IPS-20b (cell line): Measurements from ENCODE around the gene ITGAX.
"Not testable (repeated sequence)": the region's sequence is repeated elsewhere in the genome, so short reads cannot be mapped to it uniquely, and the experiment has no call there.

Experiments
- H3K27ac ChIP-seq: one replicate; pipeline ENCODE4 v1.5.1; 2013; ENCODE audit warnings: low read length
- H3K27me3 ChIP-seq: 2 replicates; pipeline ENCODE4 v1.6.1; 2013; ENCODE audit warnings: mild to moderate bottlenecking, low read length, inconsistent platforms; ENCODE audit not compliant: insufficient read depth
- H3K36me3 ChIP-seq: 2 replicates; pipeline ENCODE4 v1.6.1; 2013; ENCODE audit warnings: low read depth, mild to moderate bottlenecking, inconsistent platforms, low read length, moderate library complexity; ENCODE audit not compliant: insufficient read depth
- H3K4me1 ChIP-seq: 2 replicates; pipeline ENCODE4 v1.6.1; 2013; ENCODE audit warnings: mild to moderate bottlenecking, control low read depth, inconsistent platforms, low read length, moderate library complexity; ENCODE audit not compliant: insufficient read depth
- H3K4me3 ChIP-seq: 2 replicates; pipeline ENCODE4 v1.5.1; 2013; ENCODE audit warnings: mild to moderate bottlenecking, low read length, inconsistent platforms
- H3K9ac ChIP-seq: 2 replicates; pipeline ENCODE4 v1.6.1; 2013; ENCODE audit warnings: low read depth, mild to moderate bottlenecking, inconsistent platforms, low read length, moderate library complexity
- H3K9me3 ChIP-seq: 2 replicates; pipeline ENCODE4 v1.6.1; 2013; ENCODE audit warnings: mild to moderate bottlenecking, low read depth, low read length, inconsistent platforms; ENCODE audit not compliant: insufficient read depth

The ITGAX gene

DNA sequence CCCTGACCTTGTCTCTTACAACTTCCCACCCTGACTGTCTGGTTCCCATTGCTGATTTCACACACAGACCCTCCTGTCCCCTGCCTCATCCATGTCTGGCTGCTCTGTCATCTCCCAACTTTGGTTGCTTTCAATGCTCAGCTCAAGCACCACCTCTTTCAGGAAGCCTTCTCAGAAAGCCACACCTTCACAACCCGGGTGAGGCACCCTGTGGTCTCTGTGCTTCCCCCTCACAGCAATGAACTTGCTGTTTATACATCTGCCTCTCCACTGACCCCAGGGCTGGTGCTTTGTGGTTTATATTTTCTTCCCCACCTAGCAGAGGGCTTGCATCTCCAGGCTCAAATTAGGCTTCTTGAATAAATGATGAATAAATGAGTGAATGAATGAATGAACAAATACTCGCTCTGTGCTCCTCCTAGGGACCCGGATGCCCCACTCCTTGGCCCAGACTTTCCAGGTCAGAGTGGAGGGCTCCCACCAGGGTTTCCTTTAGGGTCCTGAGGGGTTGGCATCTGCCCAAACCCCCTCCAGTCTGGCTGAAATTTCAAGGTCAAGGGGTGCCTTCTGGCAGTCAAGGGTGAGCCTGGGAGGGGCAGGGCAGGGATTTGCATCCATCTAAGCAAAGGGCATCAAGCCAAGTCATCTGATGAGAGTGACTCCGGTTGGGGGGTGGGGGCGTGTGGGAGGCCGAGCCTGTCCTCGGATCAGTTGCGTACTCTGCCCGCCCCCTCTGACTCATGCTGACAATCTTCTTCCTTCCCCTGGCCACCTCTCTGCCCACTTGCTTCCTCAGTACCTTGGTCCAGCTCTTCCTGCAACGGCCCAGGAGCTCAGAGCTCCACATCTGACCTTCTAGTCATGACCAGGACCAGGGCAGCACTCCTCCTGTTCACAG lies at the start of gene ITGAX:
ITGAX (plus strand) TSS at position 783 of the 898 bp plus-strand sequence; CDS start at position 862, 79 bp downstream.
- no peaks in the 10 kb centered on the region for H3K36me3 ChIP-seq
- H3K9me3 ChIP-seq = no peaks in the 10 kb centered on the region
- no peaks in the 10 kb centered on the region for H3K27me3 ChIP-seq
- H3K4me3 ChIP-seq = no peak within 1 kb of the TSS
- H3K9ac ChIP-seq = no peak within 1 kb of the TSS
- no peaks in the 10 kb centered on the region for H3K4me1 ChIP-seq
- H3K27ac ChIP-seq = no peak within 1 kb of the TSS

DNA sequence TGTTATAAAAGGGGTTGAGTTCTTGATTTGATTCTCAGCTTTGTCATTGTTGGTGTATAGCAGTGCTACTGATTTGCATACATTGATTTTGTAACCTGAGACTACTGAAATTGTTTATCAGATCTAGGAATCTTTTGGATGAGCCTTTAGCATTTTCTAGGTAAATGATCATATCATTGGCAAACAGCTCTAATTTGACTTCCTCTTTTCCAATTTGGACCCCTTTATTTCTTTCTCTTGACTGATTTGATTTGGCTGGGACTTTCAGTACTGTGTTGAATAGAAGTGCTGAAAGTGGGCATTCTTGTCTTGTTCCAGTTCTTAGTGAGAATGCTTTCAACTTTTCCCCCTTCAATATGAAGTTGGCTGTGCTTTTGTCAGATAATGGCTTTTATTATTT lies 49.8 kb upstream of the ITGAX start:
- Histone ChIP-seq H3K9ac (no peak overlapping the region), H3K27me3 (no peaks in the 10 kb centered on the region), H3K4me3 (no peak overlapping the region), H3K4me1 (no peaks in the 10 kb centered on the region), H3K36me3 (no peaks in the 10 kb centered on the region), H3K9me3 (no peaks in the 10 kb centered on the region), H3K27ac (no peak overlapping the region)

DNA sequence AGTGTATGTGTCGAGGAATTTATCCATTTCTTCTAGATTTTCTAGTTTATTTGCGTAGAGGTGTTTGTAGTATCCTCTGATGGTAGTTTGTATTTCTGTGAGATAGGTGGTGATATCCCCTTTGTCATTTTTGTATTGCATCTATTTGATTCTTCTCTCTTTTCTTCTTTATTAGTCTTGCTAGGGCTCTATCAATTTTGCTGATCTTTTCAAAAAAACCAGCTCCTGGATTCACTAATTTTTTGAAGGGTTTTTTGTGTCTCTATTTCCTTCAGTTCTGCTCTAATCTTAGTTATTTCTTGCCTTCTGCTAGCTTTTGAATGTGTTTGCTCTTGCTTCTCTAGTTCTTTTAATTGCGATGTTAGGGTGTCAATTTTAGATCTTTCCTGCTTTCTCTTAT lies 46.6 kb upstream of the ITGAX start:
- H3K9me3 ChIP-seq, H3K36me3 ChIP-seq, H3K27ac ChIP-seq, H3K4me1 ChIP-seq, H3K27me3 ChIP-seq, H3K4me3 ChIP-seq, H3K9ac ChIP-seq: not testable (repeated sequence)

DNA sequence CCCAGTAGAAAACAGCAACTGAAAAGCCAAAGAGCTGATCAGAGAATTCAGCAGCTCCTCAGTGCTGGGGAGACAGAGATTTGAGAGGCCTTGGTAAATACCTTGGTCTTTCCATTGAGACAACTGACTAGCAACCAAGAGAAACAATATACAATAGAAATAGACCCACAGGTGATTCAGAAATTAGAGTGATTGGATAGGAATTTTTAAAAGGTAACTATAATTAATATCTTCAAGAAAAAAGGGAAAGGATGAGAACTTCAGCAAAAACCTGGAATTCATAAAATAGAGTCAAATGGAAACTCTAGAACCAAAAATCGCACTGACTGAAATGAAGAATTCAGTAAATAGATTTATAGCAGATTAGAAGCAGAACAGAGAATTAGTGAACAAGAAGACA lies 32.5 kb upstream of the ITGAX start:
- Histone ChIP-seq H3K4me3 (no peak overlapping the region), H3K36me3 (no peaks in the 10 kb centered on the region), H3K9me3 (peaks cover 16% of the 10 kb centered on the region), H3K27me3 (no peaks in the 10 kb centered on the region), H3K27ac (no peak overlapping the region), H3K4me1 (no peaks in the 10 kb centered on the region), H3K9ac (no peak overlapping the region)

DNA sequence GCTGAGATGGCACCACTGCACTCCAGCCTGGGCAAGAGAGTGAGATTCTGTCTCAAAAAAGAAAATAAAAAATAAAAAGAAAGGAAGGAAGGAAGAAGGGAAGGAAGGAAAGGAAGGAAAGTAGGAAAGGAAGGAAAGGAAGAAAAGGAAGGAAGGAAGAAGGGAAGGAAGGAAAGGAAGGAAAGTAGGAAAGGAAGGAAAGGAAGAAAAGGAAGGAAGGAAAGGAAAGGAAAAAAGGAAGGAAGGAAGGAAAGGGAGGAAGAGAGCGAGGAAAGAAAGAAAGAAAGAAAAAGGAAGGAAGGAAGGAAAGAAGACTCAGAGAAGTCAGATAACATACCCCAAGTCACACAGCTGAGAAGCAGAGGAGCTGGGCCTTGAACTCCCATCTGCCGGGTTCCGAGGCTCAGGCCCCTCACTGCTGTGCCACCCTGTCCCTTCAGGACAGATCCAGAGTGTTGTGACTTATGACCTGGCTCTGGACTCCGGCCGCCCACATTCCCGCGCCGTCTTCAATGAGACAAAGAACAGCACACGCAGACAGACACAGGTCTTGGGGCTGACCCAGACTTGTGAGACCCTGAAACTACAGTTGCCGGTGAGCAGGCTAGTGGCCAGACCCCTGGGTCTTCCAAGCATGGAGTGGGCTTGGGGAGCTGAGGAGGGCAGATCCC lies 30.9 kb upstream of the ITGAX start:
- no peaks in the 10 kb centered on the region for H3K36me3 ChIP-seq
- H3K27ac ChIP-seq = no peak overlapping the region
- H3K4me3 ChIP-seq = no peak overlapping the region
- peaks cover 16% of the 10 kb centered on the region for H3K9me3 ChIP-seq
- H3K4me1 ChIP-seq = no peaks in the 10 kb centered on the region
- H3K9ac ChIP-seq = no peak overlapping the region
- H3K27me3 ChIP-seq = peaks cover under 1% of the 10 kb centered on the region

DNA sequence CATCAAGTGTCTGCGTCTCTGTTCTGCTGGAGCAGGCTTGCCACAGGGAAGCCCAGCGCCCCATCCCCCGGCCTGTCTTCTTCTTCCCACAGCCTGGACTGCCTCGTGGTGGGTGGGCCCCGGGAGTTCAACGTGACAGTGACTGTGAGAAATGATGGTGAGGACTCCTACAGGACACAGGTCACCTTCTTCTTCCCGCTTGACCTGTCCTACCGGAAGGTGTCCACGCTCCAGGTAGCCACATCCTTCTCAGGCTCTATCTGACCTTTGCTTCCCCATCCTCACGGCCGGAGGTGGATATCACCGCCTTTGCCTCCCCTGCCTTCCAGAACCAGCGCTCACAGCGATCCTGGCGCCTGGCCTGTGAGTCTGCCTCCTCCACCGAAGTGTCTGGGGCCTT lies 29.8 kb upstream of the ITGAX start:
- peaks cover 16% of the 10 kb centered on the region for H3K9me3 ChIP-seq
- peaks cover 12% of the 10 kb centered on the region for H3K27me3 ChIP-seq
- no peak overlapping the region for H3K9ac ChIP-seq
- H3K36me3 ChIP-seq = no peaks in the 10 kb centered on the region
- H3K27ac ChIP-seq = no peak overlapping the region
- H3K4me3 ChIP-seq = no peak overlapping the region
- no peaks in the 10 kb centered on the region; the same call in 1 of the 2 replicates for H3K4me1 ChIP-seq

DNA sequence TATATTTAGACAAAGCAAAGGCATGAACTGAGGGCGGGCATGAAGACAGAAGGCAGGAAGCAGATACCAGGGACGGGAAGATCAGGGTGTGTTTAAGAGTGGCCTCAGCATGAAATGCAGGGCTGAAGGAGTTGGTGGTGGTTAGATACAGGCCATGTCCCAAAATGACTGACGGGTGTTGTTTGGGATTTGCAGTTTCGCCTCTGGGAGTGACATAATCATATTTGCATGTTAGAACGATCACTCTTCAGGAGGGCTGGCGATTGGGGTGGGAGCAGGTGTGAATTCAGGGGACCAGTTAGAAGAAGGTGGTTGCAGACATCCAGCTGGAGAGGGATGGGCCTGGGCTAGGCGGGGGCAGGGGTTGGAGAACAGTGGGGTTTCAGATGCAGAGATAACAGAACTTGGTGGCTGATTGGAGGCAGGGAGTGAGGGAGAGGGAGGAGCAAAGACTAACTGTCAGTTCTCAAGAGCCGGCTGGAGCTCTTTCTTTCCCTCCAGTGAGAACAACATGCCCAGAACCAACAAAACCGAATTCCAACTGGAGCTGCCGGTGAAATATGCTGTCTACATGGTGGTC lies 27.2 kb upstream of the ITGAX start:
- peaks cover 36% of the 10 kb centered on the region for H3K27me3 ChIP-seq
- no peak overlapping the region for H3K27ac ChIP-seq
- H3K4me1 ChIP-seq = no peaks in the 10 kb centered on the region; the same call in 1 of the 2 replicates
- H3K9me3 ChIP-seq = no peaks in the 10 kb centered on the region
- no peak overlapping the region for H3K4me3 ChIP-seq
- no peaks in the 10 kb centered on the region for H3K36me3 ChIP-seq
- no peak overlapping the region for H3K9ac ChIP-seq

DNA sequence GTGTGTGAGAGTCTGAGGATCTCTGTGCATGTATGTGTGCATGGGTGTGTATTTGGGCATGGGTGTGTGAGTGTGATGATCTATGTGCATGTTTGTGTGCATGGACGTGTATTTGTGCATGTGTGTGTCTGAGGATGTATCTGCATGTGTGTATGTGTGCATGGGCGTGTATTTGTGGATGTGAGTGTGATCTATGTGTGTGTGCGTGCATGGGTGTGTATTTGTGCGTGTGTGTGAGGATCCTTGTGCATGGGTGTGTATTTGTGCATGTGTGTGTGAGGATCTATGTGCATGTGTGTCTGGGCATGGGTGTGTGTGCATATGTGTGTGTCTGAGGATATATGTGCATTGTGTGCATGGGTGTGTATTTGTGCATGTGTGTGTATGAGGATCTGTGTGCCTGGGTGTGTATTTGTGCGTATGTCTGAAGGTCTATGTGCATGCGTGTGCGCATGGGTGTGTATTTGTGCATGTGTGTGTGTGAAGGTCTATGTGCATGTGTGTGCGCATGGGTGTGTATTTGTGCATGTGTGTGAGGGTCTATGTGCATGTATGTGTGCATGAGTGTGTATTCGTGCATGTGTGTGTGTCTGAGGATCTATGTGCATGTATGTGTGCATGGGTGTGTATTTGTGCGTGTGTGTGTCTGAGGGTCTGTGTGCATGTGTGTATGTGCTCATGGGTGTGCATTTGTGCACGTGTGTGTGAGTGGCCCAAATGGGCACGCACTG lies 26.5 kb upstream of the ITGAX start:
- Histone ChIP-seq H3K4me1 (no peaks in the 10 kb centered on the region; the same call in 1 of the 2 replicates), H3K9me3 (no peaks in the 10 kb centered on the region), H3K4me3 (no peak overlapping the region), H3K27me3 (peaks cover 36% of the 10 kb centered on the region), H3K9ac (no peak overlapping the region), H3K36me3 (no peaks in the 10 kb centered on the region), H3K27ac (no peak overlapping the region)

DNA sequence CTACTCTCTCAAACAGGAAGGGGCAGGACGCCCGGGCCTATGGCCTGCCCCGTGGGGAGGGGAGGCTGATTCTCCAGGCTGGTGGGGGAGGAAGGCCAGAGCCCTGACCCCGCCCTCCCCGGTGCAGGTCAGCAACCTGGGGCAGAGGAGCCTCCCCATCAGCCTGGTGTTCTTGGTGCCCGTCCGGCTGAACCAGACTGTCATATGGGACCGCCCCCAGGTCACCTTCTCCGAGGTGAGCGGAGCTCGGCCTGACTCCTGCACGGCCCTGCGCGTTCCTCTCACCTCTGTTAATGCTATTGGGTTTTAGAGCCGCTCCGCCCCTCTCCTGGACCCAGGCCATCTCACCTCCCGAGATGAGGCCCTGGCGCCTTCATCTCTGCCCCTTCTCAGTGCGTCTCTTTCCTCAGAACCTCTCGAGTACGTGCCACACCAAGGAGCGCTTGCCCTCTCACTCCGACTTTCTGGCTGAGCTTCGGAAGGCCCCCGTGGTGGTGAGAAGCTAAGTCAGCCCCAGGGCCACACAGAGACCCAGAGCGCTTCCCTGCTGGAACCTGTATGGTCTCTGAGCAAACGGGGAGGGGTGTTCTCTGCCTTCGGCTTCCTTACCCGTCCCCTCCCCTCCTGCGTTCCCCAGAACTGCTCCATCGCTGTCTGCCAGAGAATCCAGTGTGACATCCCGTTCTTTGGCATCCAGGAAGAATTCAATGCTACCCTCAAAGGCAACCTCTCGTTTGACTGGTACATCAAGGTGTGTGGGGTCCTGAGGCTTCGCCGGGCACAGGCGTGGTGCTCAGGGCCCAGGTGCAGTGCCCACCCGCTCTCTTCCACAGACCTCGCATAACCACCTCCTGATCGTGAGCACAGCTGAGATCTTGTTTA lies 25.1 kb upstream of the ITGAX start:
- H3K9me3 ChIP-seq = no peaks in the 10 kb centered on the region
- peaks cover 39% of the 10 kb centered on the region for H3K27me3 ChIP-seq
- H3K4me3 ChIP-seq = peak overlapping the region; percentile 37; the same call in 1 of the 2 replicates
- no peaks in the 10 kb centered on the region for H3K36me3 ChIP-seq
- no peak overlapping the region for H3K9ac ChIP-seq
- no peaks in the 10 kb centered on the region; the same call in 1 of the 2 replicates for H3K4me1 ChIP-seq
- H3K27ac ChIP-seq = no peak overlapping the region

DNA sequence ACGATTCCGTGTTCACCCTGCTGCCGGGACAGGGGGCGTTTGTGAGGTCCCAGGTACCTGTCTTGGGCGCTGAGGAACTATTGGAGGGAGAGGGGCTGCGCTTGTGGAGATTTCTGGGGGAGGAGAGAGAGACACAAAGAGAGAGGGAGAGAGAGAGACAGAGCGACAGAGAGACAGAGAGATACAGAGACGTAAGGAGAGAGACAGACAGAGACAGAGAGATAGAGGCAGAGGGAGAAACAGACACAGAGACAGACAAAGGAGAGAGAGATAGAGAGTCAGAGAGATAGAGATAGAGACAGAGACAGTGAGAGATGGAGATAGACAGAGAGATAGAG lies 24.5 kb upstream of the ITGAX start:
- H3K27me3 ChIP-seq = peaks cover 39% of the 10 kb centered on the region
- no peak overlapping the region for H3K27ac ChIP-seq
- no peaks in the 10 kb centered on the region for H3K9me3 ChIP-seq
- peak overlapping the region; percentile 37; the same call in 1 of the 2 replicates for H3K4me3 ChIP-seq
- no peak overlapping the region for H3K9ac ChIP-seq
- no peaks in the 10 kb centered on the region for H3K36me3 ChIP-seq
- H3K4me1 ChIP-seq = no peaks in the 10 kb centered on the region; the same call in 1 of the 2 replicates
